HG03460 (cell line): ENCODE results near the gene UPK2.

Experiments used
- ATAC-seq: cut with Tn5 transposase; IDR thresholded peaks from one replicate; pipeline ENCODE4 v1.9.1; 2021; ENCODE audit not compliant: unreplicated experiment

Gene UPK2

GRCh38 chr11:118956094-118956846, at the start of gene UPK2:
Gene UPK2, plus strand, starts transcription at chr11:118956298. Its CDS starts 53 bp downstream, at chr11:118956351.
- no peak for ATAC-seq

- ATAC-seq: peak; percentile 72
Measured at GRCh38 chr11:118907051-118908042, 48.8 kb upstream of the UPK2 start.

DNA sequence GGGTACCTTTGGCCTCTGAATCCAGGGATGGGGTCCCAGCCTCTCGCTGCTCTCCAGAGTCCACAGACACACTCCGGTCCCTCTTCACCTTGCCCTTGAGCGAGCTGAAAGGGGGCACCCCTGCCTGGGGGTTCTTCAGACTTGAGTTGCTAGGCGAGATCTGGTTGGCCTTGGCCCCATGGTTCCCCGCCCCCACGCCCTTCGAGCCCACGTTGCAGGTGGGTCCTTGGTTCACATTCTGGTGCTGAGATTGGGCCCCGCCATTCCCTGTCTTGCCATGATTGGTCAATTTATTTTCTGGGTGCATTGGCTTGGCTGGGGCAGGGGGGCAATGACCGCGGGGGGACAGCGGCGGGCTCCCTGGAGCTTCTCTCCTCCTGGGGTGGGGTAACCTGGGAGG, 47.8 kb upstream of the UPK2 start:
- ATAC-seq: no peak

DNA sequence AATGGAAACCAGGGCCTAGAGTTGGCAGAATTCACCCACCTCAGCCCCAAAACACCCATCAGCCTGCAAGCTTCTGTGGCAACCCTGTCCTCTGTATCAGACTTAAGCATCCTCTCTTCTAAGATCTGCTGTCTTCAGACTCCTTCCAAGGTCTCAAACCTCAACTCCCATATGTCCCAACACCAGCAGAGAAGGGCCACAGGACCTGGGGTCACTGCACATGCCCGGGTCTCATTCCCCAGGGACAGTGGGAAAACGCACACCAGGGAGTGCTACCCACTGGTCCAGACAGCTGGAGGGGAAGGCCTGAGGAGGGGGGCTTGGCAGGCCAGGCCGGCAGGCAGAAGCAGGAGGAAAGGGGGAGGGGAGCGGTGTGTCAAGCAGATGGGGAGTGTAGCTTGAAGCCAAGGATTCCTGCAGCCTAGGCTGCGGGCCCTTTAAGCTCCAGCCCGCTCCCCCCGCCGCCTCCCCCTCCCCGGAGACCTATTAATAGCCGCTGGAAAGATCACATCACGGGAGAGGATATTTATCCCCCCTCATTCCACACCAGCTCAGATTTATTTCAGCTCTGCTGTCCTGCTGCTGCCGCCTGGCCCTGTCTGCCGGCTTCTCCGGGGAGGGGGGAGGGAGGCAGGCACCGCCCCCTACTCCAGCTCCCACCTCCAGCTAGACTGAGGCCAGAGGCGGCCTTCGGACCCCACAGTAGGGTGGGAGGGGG, 47.0 kb upstream of the UPK2 start:
- ATAC-seq: no peak

DNA sequence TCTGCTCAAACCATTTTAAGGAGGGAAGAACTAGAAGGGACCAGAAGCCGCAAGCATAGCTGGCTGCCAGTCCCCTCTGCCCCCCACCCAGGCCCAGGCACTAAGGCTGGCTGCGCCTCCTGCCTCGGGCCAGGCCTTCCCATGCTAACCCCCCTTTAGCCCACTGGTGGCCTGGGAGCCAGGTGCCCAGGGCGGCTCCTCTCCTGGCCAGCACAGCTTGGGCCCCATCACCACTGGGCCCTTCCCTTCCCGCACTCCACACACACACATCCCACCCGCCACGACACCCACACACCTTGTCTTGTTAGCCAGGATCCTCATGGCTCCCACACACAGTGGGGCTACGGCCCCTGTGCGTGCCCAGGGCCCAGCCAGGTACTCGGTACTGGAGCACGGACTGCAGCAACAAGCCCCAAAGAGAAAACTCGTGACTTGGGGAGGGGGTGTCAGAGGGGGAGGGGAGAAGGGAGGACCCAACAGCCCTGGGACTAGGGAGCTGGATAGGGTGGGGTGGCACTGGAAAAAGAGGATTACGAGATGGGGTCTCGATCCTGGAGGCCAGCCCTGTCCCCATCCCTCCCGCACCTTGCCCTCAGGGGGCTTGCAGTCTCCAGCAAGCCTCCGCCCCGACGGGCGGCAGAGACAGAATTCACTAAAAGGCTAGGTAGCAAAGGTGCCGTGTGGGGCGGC, 46.3 kb upstream of the UPK2 start:
- no peak for ATAC-seq

DNA sequence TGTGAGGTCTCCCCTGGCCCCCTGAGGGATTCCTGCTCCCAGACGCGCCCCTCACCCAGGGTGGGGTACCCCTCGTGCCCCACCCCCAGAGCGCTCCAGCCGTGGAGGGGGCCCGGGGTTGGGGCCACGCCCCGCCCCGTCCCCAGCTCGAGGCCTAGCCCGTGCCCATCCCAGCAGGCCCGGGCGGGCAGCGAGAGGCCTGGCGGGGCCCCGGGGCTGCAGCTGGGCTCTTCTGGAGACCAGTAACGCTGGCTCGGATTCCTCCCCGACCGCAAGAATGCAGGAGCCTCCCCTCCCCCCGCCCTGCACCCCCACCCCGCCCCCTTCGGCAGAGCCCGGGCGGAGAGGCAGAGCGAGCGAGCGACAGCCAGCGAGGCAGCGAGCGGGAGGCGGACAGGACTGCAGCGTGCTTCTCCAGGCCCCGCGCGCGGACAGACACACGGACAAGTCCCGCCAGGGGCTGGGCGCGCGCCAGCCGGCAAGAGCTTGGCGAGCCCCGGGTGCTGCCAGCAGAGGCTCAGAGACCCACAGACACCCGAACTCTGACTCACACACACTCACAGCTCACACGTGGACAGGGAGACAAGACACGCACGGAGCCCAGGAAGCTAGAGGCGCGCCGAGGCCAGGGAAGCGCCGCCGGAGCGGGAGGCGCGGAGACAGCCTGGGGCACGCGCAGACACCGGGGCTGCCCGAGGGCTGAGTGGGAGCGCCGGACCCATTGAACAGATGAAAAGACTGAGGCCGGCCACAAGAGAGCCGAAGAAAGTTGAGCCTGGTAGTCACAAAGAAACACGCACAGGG, 45.6 kb upstream of the UPK2 start:
- ATAC-seq: no peak

GRCh38 chr11:118911113-118911879, 44.8 kb upstream of the UPK2 start:
- ATAC-seq: no peak

DNA sequence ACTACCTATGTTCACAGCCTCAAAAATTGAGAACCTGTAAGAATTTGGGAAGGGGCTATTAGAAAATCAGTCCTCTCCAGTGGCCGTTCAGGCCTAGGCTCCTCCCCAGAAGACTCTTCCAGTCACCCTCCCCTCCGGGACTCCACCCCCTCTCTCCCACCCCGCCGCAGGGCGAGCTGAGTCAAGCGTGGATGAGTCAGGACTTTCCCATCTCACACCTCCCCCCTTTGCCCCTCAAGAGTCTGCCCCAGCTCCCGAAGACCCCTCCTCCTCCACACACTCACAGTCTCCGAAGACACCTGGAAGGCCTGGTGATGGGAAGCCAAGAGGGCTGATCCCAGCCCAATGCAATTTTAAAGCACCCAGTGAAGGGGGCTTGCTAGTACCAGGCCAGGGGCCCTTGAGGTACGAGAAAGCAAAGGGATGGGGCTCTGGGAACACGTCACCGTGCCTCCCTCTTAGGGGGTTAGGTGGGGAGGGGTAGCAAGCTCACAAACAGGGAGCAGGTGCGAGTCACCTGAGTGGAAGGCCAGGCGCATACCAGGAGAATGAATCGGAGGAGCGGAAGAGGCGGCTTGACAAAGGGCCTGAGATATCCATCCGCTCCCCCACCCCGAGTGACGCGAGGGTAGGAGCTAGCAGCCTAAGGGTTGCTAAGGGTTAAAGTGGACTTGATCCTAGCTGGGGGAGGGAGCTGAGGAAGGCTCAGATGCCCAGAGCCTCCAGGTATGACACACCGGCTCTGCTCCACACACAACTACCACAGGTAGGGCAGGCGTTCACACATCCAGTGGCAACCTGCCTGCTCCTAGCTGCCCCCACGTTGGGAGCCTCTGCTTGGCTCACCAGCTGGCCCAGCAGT, 44.0 kb upstream of the UPK2 start:
- ATAC-seq: no peak

DNA sequence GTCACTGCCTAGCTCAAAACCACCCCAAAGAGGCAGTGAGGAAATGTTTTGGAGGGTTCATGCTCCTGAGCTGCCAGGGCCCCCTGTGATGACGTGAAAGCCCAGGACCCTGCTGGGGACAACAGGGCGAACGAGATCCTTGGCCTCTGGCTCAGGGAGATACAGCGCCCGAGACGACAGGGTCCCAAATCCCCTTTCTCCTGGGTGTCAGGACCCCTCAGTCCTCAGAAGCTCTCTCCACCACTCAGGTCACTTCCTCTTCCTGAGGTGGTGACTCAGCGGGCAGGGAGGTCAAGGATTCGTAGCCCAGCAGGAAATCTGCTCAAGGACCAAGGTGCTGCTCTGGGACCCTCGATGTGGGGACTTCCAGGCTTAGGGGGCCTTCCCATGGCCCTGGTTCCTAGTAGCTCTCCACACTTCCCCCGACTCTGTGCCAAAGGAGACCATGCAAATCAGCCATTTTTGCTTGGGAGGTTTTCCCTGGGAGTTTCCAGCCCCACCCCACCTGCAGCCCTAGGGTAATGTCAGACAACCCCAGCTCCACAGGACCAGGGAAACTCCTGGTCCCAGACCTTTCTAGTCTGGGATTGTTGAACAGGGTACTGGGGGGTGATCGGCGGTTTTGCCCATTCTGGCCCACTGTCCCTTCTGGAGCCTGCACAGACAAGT, 43.2 kb upstream of the UPK2 start:
- no peak for ATAC-seq

GRCh38 chr11:118913411-118914125, 42.5 kb upstream of the UPK2 start:
- no peak for ATAC-seq

- ATAC-seq: no peak
Measured at GRCh38 chr11:118914178-118914918, 41.8 kb upstream of the UPK2 start.

DNA sequence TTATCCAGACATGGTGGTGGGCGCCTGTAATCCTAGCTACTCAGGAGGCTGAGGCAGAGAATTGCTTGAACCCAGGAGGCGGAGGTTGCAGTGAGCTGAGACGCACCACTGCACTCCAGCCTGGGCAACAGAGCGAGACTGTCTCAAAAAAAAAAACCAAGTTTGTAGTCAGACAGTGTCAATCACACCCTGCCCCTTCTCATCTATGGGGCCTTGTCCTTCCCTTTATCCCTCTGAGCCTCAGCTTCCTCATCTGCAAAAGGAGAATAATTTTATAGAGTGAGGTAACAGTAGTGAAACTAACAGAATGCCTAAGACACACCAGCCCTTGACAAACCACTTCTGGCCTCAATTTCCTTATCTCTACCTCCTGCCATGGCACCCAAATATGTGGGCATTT, 41.1 kb upstream of the UPK2 start:
- no peak for ATAC-seq

GRCh38 chr11:118915396-118915795, 40.7 kb upstream of the UPK2 start:
- no peak for ATAC-seq

DNA sequence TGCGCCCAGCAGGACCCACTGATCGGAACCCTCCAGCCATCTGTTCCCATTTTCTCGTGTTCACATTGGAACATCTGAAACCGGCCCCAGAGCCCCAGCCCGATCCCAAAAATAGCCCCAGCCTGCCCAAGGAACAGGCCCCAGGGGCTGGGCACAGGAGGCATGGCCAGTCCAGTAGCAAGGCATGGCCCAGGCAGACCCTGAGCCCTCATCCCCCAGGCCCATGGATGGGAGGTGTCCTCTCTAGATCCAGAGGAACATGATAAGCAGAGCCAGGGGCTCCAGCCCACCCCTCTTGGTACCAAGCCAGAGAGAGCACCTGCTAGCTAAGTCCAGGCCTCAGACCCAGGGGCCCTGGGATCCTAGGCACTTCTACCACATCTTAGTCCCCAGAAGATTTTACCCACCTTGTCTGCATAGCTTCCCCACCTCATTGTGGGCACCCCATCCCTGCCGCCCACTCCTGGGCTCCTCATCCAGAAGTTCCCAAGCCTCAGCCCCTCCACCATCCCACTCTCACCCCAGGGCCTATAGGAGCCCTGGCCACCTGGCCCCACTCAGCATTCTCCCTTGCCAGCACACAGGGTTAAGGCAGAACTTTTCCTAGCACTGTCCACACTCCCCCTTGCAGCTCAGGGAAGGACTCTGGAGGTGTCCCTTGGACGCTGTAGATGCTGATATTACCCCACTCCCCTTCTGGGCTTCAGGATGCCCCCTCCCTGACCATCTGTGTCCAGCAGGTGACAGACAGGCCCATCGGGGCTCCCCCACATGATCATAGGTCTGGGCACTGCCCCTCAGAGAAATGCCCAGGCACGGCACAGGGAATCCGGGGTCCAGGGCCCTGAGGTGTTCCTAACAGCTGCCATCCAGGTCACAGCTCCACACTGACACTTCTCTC, 39.9 kb upstream of the UPK2 start:
- ATAC-seq: no peak

GRCh38 chr11:118916842-118917388, 39.2 kb upstream of the UPK2 start:
- no peak for ATAC-seq
